ENCODE measurements around the gene CBLB. TPM values are rescaled to one million over a fixed set of nuclear protein-coding genes. Genes with fewer than 3 reads are reported as not detected.
"Not testable (repeated sequence)": the region's sequence is repeated elsewhere in the genome, so short reads cannot be mapped to it uniquely, and the experiment has no call there.

The CBLB gene
- total and polyA plus RNA-seq, 4 experiments from 2014 or later, result 17.0 to 106 (median 66.6) TPM

- Mint-ChIP-seq H3K27me3 (no peaks in the 10 kb centered on the region), H3K36me3 (peaks cover 32 to 52% of the 10 kb centered on the region in 2 donors), H3K27ac (peak overlapping the region; percentile 19 to 87 (median 67)), H3K4me1 (peaks cover 54 to 84% (median 77%) of the 10 kb centered on the region in 4 donors), H3K4me3 (peak overlapping the region; percentile 63 to 76 (median 69)), H3K9me3 (peaks cover 0 to 14% (median 9%) of the 10 kb centered on the region in 8 donors)
- Histone ChIP-seq H3K27ac (ENCODE audit: low read depth, low read length) (no peak overlapping the region), H3K4me1 (ENCODE audit: insufficient read depth, low read length) (peaks cover 60% of the 10 kb centered on the region), H3K36me3 (ENCODE audit: insufficient read depth, low read length) (peaks cover 3% of the 10 kb centered on the region), H3K4me3 (ENCODE audit: low read length in 2 of 2) (no peak overlapping the region), H3K9me3 (ENCODE audit: control insufficient read depth in 1 of 2, low read length in 2 of 2) (no peaks in the 10 kb centered on the region), H3K27me3 (ENCODE audit: insufficient read depth, low read length) (no peaks in the 10 kb centered on the region)
- DNase-seq, result no peak
- ChIA-PET POLR2A (ENCODE audit: partially characterized antibody) (interaction anchor here (0.5 to 1.6 kb wide), 6 partner anchors 12 to 299 kb away, joined by 3 to 9 read pairs (median 4); partner anchors contain the start of gene CBLB), CTCF (ENCODE audit: partially characterized antibody) (interaction anchor here (1.3 kb wide), 1 partner anchor 16 kb away, joined by 3 read pairs; no protein-coding TSS in a partner anchor)
- intact Hi-C loops (cut with micrococcal nuclease), result no loop called here
Observed at GRCh38 chr3:105767216-105767615, 101.6 kb downstream of the CBLB start.

GRCh38 chr3:105765308-105765639 is 103.5 kb downstream of the CBLB start:
- DNase-seq, result no peak
- intact Hi-C loops (cut with micrococcal nuclease), result no loop called here
- peaks cover 3% of the 10 kb centered on the region for H3K36me3 ChIP-seq (ENCODE audit: insufficient read depth, low read length)
- Mint-ChIP-seq H3K4me1 (peaks cover 44 to 76% (median 65%) of the 10 kb centered on the region in 4 donors), H3K36me3 (peaks cover 46 to 51% of the 10 kb centered on the region in 2 donors), H3K9me3 (peaks cover 3 to 24% (median 18%) of the 10 kb centered on the region in 8 donors), H3K4me3 (peak overlapping the region in 6 of 8 donors; percentile 1 to 76 (median 54)), H3K27me3 (no peaks in the 10 kb centered on the region), H3K27ac (peak overlapping the region; percentile 25 to 93 (median 72))
- H3K27ac ChIP-seq (ENCODE audit: low read depth, low read length), result no peak overlapping the region
- H3K4me3 ChIP-seq (ENCODE audit: low read length in 2 of 2), result no peak overlapping the region
- CTCF ChIA-PET (ENCODE audit: partially characterized antibody), result interaction anchor here (1.4 kb wide), 1 partner anchor 43 kb away, joined by 3 read pairs; no protein-coding TSS in a partner anchor
- H3K27me3 ChIP-seq (ENCODE audit: insufficient read depth, low read length), result no peaks in the 10 kb centered on the region
- H3K9me3 ChIP-seq (ENCODE audit: control insufficient read depth in 1 of 2, low read length in 2 of 2), result no peaks in the 10 kb centered on the region
- H3K4me1 ChIP-seq (ENCODE audit: insufficient read depth, low read length), result peaks cover 50% of the 10 kb centered on the region
- POLR2A ChIA-PET (ENCODE audit: partially characterized antibody), result interaction anchor here (0.6 to 1.5 kb wide), 6 partner anchors 9 to 103 kb away, joined by 3 to 5 read pairs (median 3); no protein-coding TSS in a partner anchor

- intact Hi-C loops (cut with micrococcal nuclease), result loop anchor here (1.0 kb wide), 1 partner anchor 11 kb away; no protein-coding TSS in a partner anchor
- Mint-ChIP-seq H3K4me3 (peak overlapping the region in 7 of 8 donors; percentile 1 to 76 (median 46)), H3K4me1 (peaks cover 46 to 76% (median 64%) of the 10 kb centered on the region in 4 donors), H3K27ac (peak overlapping the region; percentile 25 to 93 (median 66)), H3K27me3 (no peaks in the 10 kb centered on the region), H3K36me3 (peaks cover 47 to 50% of the 10 kb centered on the region in 2 donors), H3K9me3 (peaks cover 3 to 28% (median 20%) of the 10 kb centered on the region in 8 donors)
- ChIA-PET POLR2A (ENCODE audit: partially characterized antibody) (interaction anchor here (0.6 to 1.5 kb wide), 6 partner anchors 12 to 103 kb away, joined by 3 to 5 read pairs (median 3); no protein-coding TSS in a partner anchor), CTCF (ENCODE audit: partially characterized antibody) (interaction anchor here (1.4 kb wide), 1 partner anchor 44 kb away, joined by 3 read pairs; no protein-coding TSS in a partner anchor)
- H3K4me1 ChIP-seq (ENCODE audit: insufficient read depth, low read length), result peaks cover 50% of the 10 kb centered on the region
- no peaks in the 10 kb centered on the region for H3K27me3 ChIP-seq (ENCODE audit: insufficient read depth, low read length)
- no peak overlapping the region for H3K27ac ChIP-seq (ENCODE audit: low read depth, low read length)
- H3K9me3 ChIP-seq (ENCODE audit: control insufficient read depth in 1 of 2, low read length in 2 of 2), result no peaks in the 10 kb centered on the region
- peak in 4 of 5 donors; percentile 48 to 54 (median 51) for DNase-seq
- H3K4me3 ChIP-seq (ENCODE audit: low read length in 2 of 2), result no peak overlapping the region
- H3K36me3 ChIP-seq (ENCODE audit: insufficient read depth, low read length), result peaks cover 3% of the 10 kb centered on the region
Observed at GRCh38 chr3:105764378-105765307, 104.2 kb downstream of the CBLB start.

- DNase-seq, result no peak
- ChIA-PET CTCF (ENCODE audit: partially characterized antibody) (no interaction called here), POLR2A (ENCODE audit: partially characterized antibody) (no interaction called here)
- Histone ChIP-seq H3K36me3 (ENCODE audit: insufficient read depth, low read length) (peaks cover 10% of the 10 kb centered on the region), H3K4me1 (ENCODE audit: insufficient read depth, low read length) (peaks cover 56% of the 10 kb centered on the region), H3K27ac (ENCODE audit: low read depth, low read length) (no peak overlapping the region), H3K4me3 (ENCODE audit: low read length in 2 of 2) (no peak overlapping the region), H3K9me3 (ENCODE audit: control insufficient read depth in 1 of 2, low read length in 2 of 2) (no peaks in the 10 kb centered on the region), H3K27me3 (ENCODE audit: insufficient read depth, low read length) (no peaks in the 10 kb centered on the region)
- Mint-ChIP-seq H3K36me3 (peaks cover 50 to 53% of the 10 kb centered on the region in 2 donors), H3K4me1 (peaks cover 47 to 76% (median 64%) of the 10 kb centered on the region in 4 donors), H3K27me3 (no peaks in the 10 kb centered on the region), H3K9me3 (peaks cover 2 to 33% (median 23%) of the 10 kb centered on the region in 8 donors), H3K4me3 (peak overlapping the region in 1 of 8 donors; percentile 76), H3K27ac (peak overlapping the region in 5 of 7 donors; percentile 72 to 84 (median 76))
- intact Hi-C loops (cut with micrococcal nuclease), result loop anchor here (1.0 kb wide), 1 partner anchor 10 kb away; no protein-coding TSS in a partner anchor
Observed at GRCh38 chr3:105763659-105764036, 105.2 kb downstream of the CBLB start.

- ChIA-PET POLR2A (ENCODE audit: partially characterized antibody) (no interaction called here), CTCF (ENCODE audit: partially characterized antibody) (no interaction called here)
- Histone ChIP-seq H3K27me3 (ENCODE audit: insufficient read depth, low read length) (no peaks in the 10 kb centered on the region), H3K9me3 (ENCODE audit: control insufficient read depth in 1 of 2, low read length in 2 of 2) (no peaks in the 10 kb centered on the region), H3K4me1 (ENCODE audit: insufficient read depth, low read length) (peaks cover 55% of the 10 kb centered on the region), H3K36me3 (ENCODE audit: insufficient read depth, low read length) (peaks cover 12% of the 10 kb centered on the region), H3K27ac (ENCODE audit: low read depth, low read length) (no peak overlapping the region), H3K4me3 (ENCODE audit: low read length in 2 of 2) (no peak overlapping the region)
- intact Hi-C loops (cut with micrococcal nuclease), result no loop called here
- peaks cover 0 to 37% (median 25%) of the 10 kb centered on the region in 8 donors for H3K9me3 Mint-ChIP-seq
- no peak for DNase-seq
- H3K27me3 Mint-ChIP-seq, result no peaks in the 10 kb centered on the region
- peak overlapping the region in 1 of 8 donors; percentile 21 for H3K4me3 Mint-ChIP-seq
- H3K4me1 Mint-ChIP-seq, result peaks cover 44 to 74% (median 62%) of the 10 kb centered on the region in 4 donors
- H3K27ac Mint-ChIP-seq, result peak overlapping the region in 3 of 7 donors; percentile 57 to 84 (median 79)
- H3K36me3 Mint-ChIP-seq, result peaks cover 51 to 54% of the 10 kb centered on the region in 2 donors
Observed at GRCh38 chr3:105762749-105763658, 105.8 kb downstream of the CBLB start.

GRCh38 chr3:105762214-105762613 is 106.6 kb downstream of the CBLB start:
- H3K27me3 Mint-ChIP-seq; H3K27ac ChIP-seq (ENCODE audit: low read depth, low read length); DNase-seq; intact Hi-C loops (cut with micrococcal nuclease); H3K4me3 ChIP-seq (ENCODE audit: low read length in 2 of 2); POLR2A ChIA-PET (ENCODE audit: partially characterized antibody); H3K27me3 ChIP-seq (ENCODE audit: insufficient read depth, low read length); H3K9me3 ChIP-seq (ENCODE audit: control insufficient read depth in 1 of 2, low read length in 2 of 2); CTCF ChIA-PET (ENCODE audit: partially characterized antibody): not testable (repeated sequence)
- peaks cover 44 to 72% (median 61%) of the 10 kb centered on the region in 4 donors for H3K4me1 Mint-ChIP-seq
- H3K9me3 Mint-ChIP-seq, result peaks cover 0 to 39% (median 26%) of the 10 kb centered on the region in 8 donors
- Histone ChIP-seq H3K36me3 (ENCODE audit: insufficient read depth, low read length) (peaks cover 12% of the 10 kb centered on the region), H3K4me1 (ENCODE audit: insufficient read depth, low read length) (peaks cover 54% of the 10 kb centered on the region)
- H3K4me3 Mint-ChIP-seq, result peak overlapping the region in 1 of 8 donors; percentile 21
- peaks cover 54 to 62% of the 10 kb centered on the region in 2 donors for H3K36me3 Mint-ChIP-seq
- peak overlapping the region in 3 of 7 donors; percentile 29 to 81 (median 41) for H3K27ac Mint-ChIP-seq
